ENCODE results near the gene MARCHF4.
"Not testable (repeated sequence)": the region's sequence is repeated elsewhere in the genome, so short reads cannot be mapped to it uniquely, and the experiment has no call there.

The MARCHF4 gene

DNA sequence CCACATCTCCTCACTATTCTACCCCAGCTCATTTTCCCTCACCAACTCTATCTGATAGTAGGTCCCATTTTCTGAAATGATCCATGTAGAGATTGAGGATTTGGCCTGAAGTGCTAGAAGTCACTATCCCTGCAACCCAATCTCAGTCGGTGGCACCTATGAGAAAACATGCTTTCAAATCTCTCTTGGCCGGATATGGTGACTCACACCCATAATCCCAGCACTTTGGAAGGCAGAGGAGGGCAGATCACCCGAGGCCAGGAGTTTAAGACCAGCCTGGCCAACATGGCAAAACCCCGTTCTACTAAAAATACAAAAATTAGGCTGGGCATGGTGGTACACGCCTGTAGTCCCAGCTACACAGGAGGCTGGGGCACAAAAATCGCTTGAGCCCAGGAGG, 19.1 kb upstream of the MARCHF4 start:
- DNase-seq (ENCODE audit: low read depth) = peak; percentile 21
- TF ChIP-seq, protein P1, sequence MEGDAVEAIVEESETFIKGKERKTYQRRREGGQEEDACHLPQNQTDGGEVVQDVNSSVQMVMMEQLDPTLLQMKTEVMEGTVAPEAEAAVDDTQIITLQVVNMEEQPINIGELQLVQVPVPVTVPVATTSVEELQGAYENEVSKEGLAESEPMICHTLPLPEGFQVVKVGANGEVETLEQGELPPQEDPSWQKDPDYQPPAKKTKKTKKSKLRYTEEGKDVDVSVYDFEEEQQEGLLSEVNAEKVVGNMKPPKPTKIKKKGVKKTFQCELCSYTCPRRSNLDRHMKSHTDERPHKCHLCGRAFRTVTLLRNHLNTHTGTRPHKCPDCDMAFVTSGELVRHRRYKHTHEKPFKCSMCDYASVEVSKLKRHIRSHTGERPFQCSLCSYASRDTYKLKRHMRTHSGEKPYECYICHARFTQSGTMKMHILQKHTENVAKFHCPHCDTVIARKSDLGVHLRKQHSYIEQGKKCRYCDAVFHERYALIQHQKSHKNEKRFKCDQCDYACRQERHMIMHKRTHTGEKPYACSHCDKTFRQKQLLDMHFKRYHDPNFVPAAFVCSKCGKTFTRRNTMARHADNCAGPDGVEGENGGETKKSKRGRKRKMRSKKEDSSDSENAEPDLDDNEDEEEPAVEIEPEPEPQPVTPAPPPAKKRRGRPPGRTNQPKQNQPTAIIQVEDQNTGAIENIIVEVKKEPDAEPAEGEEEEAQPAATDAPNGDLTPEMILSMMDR (IDR thresholded peaks at IDR 0.05; ENCODE audit: low read length, missing control alignments) = no peak
- H3K4me3 ChIP-seq (replicated peaks; ENCODE audit: low read depth, low read length) = no peak overlapping the region

DNA sequence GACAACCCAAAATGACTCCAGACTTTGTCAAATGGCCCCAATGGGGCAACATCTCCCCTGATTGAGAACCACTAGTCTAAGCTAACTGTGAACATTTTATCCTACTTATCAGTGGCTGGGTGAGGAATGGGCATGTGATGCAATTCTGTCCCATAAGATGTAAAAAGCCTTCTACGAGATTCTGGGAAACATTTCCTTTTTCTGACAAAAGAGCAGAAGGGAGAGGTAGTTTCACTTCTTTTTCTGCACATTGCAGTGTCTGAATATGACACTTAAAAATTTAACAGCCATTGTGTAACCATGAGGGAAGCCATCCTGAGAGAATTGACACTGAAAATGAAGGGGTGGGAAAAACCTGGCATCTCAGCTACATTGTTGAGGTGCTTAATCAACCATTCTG, 17.3 kb upstream of the MARCHF4 start:
- TF ChIP-seq, protein P1 (IDR thresholded peaks at IDR 0.05; ENCODE audit: low read length, missing control alignments) = no peak
- DNase-seq (ENCODE audit: low read depth) = peak; percentile 76

DNA sequence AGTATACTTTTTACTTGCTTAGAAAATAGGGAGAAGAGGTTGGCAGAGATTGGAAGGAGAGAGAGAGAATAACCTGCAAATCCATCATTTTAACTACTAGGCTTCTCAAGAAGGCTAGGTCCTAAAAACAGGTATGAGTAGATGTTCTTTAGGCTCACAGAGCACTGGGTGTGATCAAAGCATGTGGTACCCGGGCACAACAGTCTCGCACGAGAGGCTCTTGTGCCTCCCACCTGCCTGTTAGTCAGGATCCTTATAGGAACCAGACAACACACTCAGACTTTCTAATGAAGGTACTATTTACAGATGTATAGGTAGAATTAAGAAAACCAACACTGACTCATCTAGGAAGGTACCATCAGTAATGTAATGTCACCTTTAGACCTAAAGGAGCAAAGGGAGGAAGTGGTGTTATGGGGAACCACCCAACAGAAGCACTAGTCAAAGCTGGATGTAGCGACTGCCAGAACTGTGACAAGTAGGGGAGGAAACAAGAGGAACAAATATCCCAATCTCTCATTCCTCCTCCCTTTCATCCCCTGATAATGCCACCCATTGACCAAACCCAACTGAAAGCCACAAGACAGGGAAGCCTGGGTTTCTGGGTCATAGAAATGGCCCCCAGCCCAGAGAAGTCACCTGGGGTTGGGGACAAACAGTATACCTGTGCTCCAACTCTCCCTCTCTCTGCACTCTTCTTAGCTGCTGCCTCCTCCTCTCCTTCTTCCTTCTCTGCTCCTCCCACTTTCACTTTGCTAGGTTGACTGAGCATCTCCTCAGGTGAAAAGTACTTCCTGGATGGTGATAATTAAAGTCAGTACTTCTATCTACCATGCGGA, 16.0 kb upstream of the MARCHF4 start:
- no peak overlapping the region for H3K4me3 ChIP-seq (replicated peaks; ENCODE audit: low read depth, low read length)
- DNase-seq (ENCODE audit: low read depth) = no peak
- TF ChIP-seq, protein P1 (IDR thresholded peaks at IDR 0.05; ENCODE audit: low read length, missing control alignments) = no peak

More for the DNA sequence above, 17.3 kb upstream of the MARCHF4 start:
- no peak overlapping the region for H3K4me3 ChIP-seq (replicated peaks; ENCODE audit: low read depth, low read length)

DNA sequence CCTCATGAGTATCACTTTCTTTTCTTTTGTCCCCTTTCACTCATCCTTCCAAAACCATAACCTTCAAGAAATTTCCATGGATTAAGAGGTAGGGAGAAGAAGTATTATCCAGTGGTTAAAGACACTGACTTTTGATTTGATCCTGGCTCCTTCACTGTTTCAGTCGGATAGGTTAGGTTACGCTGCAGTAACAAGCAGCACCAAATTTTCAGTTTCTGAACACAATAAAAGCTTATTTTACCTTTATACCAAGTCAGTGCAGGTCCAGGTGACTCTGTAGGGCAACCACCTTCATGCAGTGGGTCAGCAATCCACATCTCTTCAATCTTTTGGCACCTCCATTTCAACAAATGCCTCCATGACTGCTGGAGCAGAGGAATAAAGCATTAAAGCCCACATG, 15.0 kb upstream of the MARCHF4 start:
- no peak for DNase-seq (ENCODE audit: low read depth)
- TF ChIP-seq, protein P1 (IDR thresholded peaks at IDR 0.05; ENCODE audit: low read length, missing control alignments) = no peak
- no peak overlapping the region for H3K4me3 ChIP-seq (replicated peaks; ENCODE audit: low read depth, low read length)

DNA sequence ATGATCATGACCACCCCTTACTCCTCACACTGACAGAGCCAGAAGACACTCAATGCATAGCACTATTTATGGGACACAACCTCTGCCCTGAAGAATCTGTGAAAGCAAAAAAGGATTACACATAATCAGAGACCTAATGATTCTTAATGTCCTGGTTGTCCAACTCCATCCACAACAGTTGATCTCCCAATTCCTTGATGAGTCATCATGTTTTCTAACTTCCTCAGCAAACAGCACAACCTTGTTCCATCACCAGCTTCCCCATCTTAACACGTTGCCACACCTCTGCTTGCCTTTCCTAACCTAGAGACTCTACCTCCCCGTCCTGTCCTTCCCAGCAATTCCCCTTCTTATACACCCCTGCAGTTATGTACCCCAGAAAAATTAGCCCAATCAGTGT, 13.2 kb upstream of the MARCHF4 start:
- H3K4me3 ChIP-seq (replicated peaks; ENCODE audit: low read depth, low read length) = no peak overlapping the region
- TF ChIP-seq, protein P1 (IDR thresholded peaks at IDR 0.05; ENCODE audit: low read length, missing control alignments) = no peak
- DNase-seq (ENCODE audit: low read depth) = no peak

DNA sequence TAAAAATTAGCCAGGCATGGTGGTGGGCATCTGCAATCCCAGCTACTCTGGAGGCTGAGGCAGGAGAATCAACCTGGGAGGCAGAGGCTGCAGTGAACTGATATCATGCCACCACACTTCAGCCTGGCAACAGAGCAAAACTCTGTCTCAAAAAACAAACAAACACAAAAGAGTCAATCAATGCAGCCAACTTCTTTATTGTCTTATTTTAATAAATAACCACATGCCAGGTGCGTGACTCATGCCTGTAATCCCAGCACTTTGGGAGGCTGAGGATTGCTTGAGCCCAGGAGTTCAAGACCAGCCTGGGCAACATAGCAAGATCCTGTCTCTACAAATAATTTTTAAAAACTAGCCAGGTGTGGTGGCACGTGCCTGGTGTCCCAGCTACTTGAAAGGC, 12.1 kb upstream of the MARCHF4 start:
- H3K4me3 ChIP-seq (replicated peaks; ENCODE audit: low read depth, low read length); DNase-seq (ENCODE audit: low read depth): not testable (repeated sequence)

DNA sequence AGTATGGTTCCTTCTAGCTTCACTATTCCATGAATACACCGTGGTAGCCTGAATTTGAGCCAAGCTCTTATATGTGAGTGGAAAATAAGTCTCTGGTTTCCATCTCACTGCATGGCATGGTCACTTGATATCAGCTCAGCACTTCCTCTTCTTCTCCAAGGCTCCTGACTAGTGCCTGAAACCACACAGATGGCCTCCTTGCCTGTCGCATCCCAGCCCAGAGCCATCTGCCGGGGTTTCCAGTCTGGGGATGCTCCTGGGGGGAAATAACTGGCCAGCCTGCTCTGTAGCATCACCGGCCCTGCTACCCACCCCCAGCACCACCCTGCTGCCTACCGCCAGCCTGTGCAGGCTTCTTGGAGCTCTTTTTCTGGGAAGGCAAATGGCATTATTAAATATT, 7.7 kb upstream of the MARCHF4 start:
- TF ChIP-seq, protein P1 (IDR thresholded peaks at IDR 0.05; ENCODE audit: low read length, missing control alignments) = no peak
- H3K4me3 ChIP-seq (replicated peaks; ENCODE audit: low read depth, low read length) = no peak overlapping the region
- no peak for DNase-seq (ENCODE audit: low read depth)
